GM18526 (cell line): ENCODE results near the gene TMEM108.

Source experiments
- POLR2A ChIP-seq: IDR thresholded peaks from 3 replicates; pipeline ENCODE4 v1.6.1; 2011; ENCODE audit not compliant: insufficient read length; ENCODE audit errors: extremely low read depth

The TMEM108 gene

GRCh38 chr3:133262333-133262732 lies 224.1 kb downstream of the TMEM108 start:
- no peak for TF ChIP-seq POLR2A

- no peak for TF ChIP-seq POLR2A
Measured at GRCh38 chr3:133264920-133265319, 226.7 kb downstream of the TMEM108 start.

GRCh38 chr3:133268726-133269134 lies 230.5 kb downstream of the TMEM108 start:
- TF ChIP-seq POLR2A, result no peak

DNA sequence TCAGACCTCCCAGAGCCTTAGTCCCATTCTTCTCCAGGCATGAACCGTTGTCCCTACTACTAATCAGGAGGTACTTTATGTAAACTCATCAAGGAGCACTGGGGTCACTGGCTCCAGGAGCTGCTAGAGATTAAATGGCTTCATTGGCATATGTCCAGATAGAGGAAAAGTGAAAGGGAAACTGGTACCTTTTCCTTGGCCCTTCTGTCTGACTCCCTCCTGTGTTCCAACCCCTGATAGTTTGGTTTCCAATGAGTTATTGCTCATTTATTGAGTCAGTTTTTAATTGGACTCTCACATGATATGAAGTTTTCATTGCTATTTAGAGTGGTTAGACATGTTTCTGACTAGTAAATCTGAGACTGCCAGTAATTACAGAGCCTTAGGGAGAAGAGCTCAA lies 231.2 kb downstream of the TMEM108 start:
- TF ChIP-seq POLR2A, result no peak

DNA sequence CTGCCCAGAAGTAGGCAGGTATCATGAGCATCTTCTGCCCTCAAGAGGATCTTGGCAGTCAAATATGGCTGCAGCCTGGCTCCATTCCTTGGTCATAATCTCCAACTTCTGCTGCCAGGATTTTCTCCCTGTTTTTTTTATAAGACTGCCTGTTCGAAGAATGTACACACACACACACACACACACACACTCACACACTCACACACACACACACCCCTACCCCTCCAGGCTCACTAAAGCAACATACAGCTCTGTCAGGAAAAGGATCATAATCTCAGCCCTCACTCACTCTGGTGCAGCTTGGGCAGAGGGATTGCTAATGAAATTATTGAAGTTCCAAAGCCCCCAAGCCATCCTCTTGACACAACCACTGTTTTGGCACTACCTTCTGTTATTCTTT lies 232.4 kb downstream of the TMEM108 start:
- TF ChIP-seq POLR2A, result no peak

GRCh38 chr3:133271042-133271441 lies 232.9 kb downstream of the TMEM108 start:
- TF ChIP-seq POLR2A, result no peak

GRCh38 chr3:133271539-133271938 lies 233.3 kb downstream of the TMEM108 start:
- no peak for TF ChIP-seq POLR2A

DNA sequence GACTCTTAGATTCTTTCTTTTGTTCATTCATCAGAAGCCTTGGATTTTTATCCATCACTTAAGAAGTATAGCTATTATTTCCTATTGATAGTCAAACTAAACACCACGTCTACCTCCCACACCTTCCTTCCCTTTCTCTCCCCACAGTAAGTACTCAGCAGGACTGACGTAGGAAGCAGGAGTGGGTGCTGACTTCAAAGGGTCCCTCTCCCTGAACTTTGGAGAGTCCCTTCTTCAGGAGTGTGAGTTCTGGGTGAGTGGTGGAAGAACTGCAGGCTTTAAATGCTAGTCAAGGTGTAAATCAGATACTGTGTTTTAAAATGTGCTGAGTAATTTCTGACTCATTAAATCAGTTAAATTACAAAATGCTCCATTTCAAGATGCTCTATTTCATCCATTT lies 235.2 kb downstream of the TMEM108 start:
- TF ChIP-seq POLR2A, result no peak

GRCh38 chr3:133274477-133274876 lies 236.3 kb downstream of the TMEM108 start:
- no peak for TF ChIP-seq POLR2A

DNA sequence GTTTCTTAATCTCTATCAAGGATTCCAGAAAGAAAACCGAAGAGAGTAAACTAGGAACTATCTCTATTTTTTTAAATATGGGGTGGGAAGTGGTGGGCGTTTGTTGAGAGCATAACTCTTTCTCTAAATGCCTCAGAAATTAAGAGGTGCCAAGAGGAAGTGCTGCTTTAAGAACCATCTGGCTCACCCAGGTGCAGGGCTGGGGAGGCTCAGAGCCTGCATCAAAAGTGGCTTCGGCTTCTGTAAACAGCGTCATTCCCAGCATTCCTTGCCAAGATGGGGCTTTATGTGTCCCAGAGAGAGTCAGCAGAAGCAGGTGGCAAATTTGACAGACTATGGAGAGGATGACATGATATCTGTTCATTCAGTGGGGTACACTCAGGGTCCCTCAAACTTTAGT lies 238.4 kb downstream of the TMEM108 start:
- no peak for TF ChIP-seq POLR2A

DNA sequence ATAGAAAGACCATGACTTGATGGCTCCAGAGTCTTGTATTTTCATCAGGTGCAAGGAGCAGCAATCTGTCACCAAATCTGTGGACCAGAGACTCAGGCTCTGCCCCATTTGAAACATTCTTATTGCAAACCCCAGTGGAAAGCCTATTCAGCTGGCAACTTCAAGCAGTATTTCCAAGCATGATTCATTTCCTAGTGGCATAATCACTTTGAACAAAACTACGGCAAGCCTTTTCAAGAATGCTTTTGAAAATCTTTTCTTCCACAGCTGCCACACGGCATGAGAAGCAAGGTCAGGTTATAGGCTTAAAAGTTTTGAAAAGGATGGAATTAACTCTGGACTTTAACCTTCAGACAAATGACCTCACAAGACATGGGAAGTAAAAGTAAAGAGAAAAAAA lies 239.6 kb downstream of the TMEM108 start:
- TF ChIP-seq POLR2A, result no peak

- no peak for TF ChIP-seq POLR2A
Measured at GRCh38 chr3:133278260-133279043, 240.3 kb downstream of the TMEM108 start.

- TF ChIP-seq POLR2A, result no peak
Measured at GRCh38 chr3:133280586-133280985, 242.4 kb downstream of the TMEM108 start.

GRCh38 chr3:133282236-133282635 lies 244.0 kb downstream of the TMEM108 start:
- TF ChIP-seq POLR2A, result no peak

- no peak for TF ChIP-seq POLR2A
Measured at GRCh38 chr3:133283958-133284807, 246.0 kb downstream of the TMEM108 start.

DNA sequence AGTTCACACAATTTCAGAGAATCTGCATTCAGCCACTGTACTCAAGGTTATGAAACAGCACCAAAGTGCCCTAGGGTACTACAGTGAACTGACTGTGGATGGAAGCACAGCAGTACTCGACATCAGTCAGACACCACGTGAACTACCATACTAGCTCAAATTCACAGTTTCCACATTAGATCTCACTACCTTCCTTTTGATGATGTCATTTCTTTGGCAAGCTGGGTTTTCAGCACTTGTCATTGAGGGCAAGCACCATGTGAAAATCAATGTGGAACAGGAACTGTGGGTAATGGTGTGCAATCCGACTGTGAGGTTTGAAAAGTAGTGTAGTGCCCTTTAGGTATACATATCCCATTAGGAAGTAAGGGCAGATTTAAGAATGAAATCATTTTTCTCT lies 251.1 kb downstream of the TMEM108 start:
- TF ChIP-seq POLR2A, result no peak
